A549 (cell line): ENCODE results near the gene NSRP1. TPM values are rescaled to one million over a fixed set of nuclear protein-coding genes. Genes with fewer than 3 reads are reported as not detected.

Experiments
- ATAC-seq, 2 experiments: fragments of 200-7000 bp in 1 of 2; fragments of >200 bp in 1 of 2; cut with Nextera tagmentation in 1 of 2; cut with Tn5 transposase in 1 of 2; 3 replicates each; pipeline versions ENCODE4 v1.8.0 to v1.9.1; 2018 to 2020; ENCODE audit warnings: mild to moderate bottlenecking in 1 of 2, moderate library complexity in 1 of 2
- CTCF ChIA-PET: fragments of 300-600 bp; sonication (Branson Sonifier 250); formaldehyde crosslinking; extraction: SDS; loops from one replicate; lab custom pipeline; 2021; ENCODE audit warnings: antibody characterized with exemption, inconsistent platforms; lab: Yijun Ruan, JAX
- POLR2A ChIA-PET: fragments of 350-600 bp; formaldehyde crosslinking; extraction: SDS; loops from one replicate; lab custom pipeline; 2021; ENCODE audit warnings: antibody characterized with exemption, inconsistent platforms; lab: Yijun Ruan, JAX
- DNase-seq, 2 experiments: peaks; one replicate each; pipeline versions ENCODE4 v3.0.0 to v3.0.0-alpha.2; 2011 to 2016; ENCODE audit warnings: low read depth in 1 of 2, low spot score in 1 of 2
- FAIRE-seq: peaks from 2 replicates; lab custom pipeline; 2011; peaks lifted over from hg19 to GRCh38; lab: Jason Lieb, UNC
- H3K27ac ChIP-seq, 2 experiments: fragments of >200 bp; sonication (Bioruptor Twin); formaldehyde crosslinking; 3 replicates each; pipeline ENCODE4 v1.5.1; 2016 to 2017
- H3K4me1 ChIP-seq: fragments of >200 bp; sonication (Bioruptor Twin); formaldehyde crosslinking; 3 replicates; pipeline ENCODE4 v1.6.1; 2016
- H3K4me2 ChIP-seq: fragments of >200 bp; sonication (Bioruptor Twin); formaldehyde crosslinking; 3 replicates; pipeline ENCODE4 v1.6.1; 2016
- H3K4me3 ChIP-seq: fragments of >200 bp; sonication (Bioruptor Twin); formaldehyde crosslinking; 3 replicates; pipeline ENCODE4 v1.5.1; 2016
- H3K9me3 ChIP-seq: fragments of >200 bp; sonication (Bioruptor Twin); formaldehyde crosslinking; 3 replicates; pipeline ENCODE4 v1.6.1; 2016
- BHLHE40 ChIP-seq: IDR thresholded peaks from 2 replicates; pipeline ENCODE4 v1.6.1; 2012; ENCODE audit warnings: low read depth, low read length, inconsistent platforms
- CEBPB ChIP-seq, 2 experiments: fragments of >200 bp in 1 of 2; sonication (Bioruptor Twin) in 1 of 2; formaldehyde crosslinking in 1 of 2; IDR thresholded peaks; 2 replicates each; pipeline ENCODE4 v1.6.1; 2012 to 2016
- CHD4 ChIP-seq: fragments of 200-600 bp; sonication (generic); IDR thresholded peaks from 2 replicates; pipeline ENCODE4 v1.6.1; 2016; ENCODE audit warnings: antibody characterized with exemption, mild to moderate bottlenecking, borderline replicate concordance
- FOSB ChIP-seq: fragments of 250-450 bp; sonication (Bioruptor Pico); IDR thresholded peaks from 2 replicates; pipeline ENCODE4 v1.5.0; 2020; ENCODE audit warnings: mild to moderate bottlenecking, moderate library complexity
- HEYL ChIP-seq: fragments of 250-450 bp; sonication (Bioruptor Pico); IDR thresholded peaks from 2 replicates; pipeline ENCODE4 v1.8.0; 2021; ENCODE audit warnings: mild to moderate bottlenecking, moderate library complexity
- HMGXB4 ChIP-seq: fragments of 250-450 bp; sonication (Bioruptor Pico); IDR thresholded peaks from 2 replicates; pipeline ENCODE4 v1.5.0; 2021; ENCODE audit warnings: mild to moderate bottlenecking, moderate library complexity, borderline replicate concordance
- HOXB5 ChIP-seq: fragments of 250-450 bp; sonication (Bioruptor Pico); IDR thresholded peaks from 2 replicates; pipeline ENCODE4 v1.5.0; 2020; ENCODE audit warnings: mild to moderate bottlenecking, moderate library complexity
- KDM1A ChIP-seq: fragments of 200-600 bp; sonication (generic); IDR thresholded peaks from 2 replicates; pipeline ENCODE4 v1.6.1; 2016; ENCODE audit warnings: low read depth, mild to moderate bottlenecking
- KDM5A ChIP-seq: fragments of 200-600 bp; sonication (generic); IDR thresholded peaks from 2 replicates; pipeline ENCODE4 v1.6.1; 2016; ENCODE audit warnings: antibody characterized with exemption, mild to moderate bottlenecking
- MYC ChIP-seq: IDR thresholded peaks from 2 replicates; pipeline ENCODE4 v1.6.1; 2012; ENCODE audit warnings: mild to moderate bottlenecking, inconsistent platforms, low read length, improper control_type of control experiment, borderline replicate concordance
- NFE2L2 ChIP-seq: fragments of 150-350 bp; conservative IDR thresholded peaks from 2 replicates; pipeline ENCODE4 v1.6.1; 2014; ENCODE audit warnings: low read length
- NPAS2 ChIP-seq: fragments of 250-450 bp; sonication (Bioruptor Pico); IDR thresholded peaks from 2 replicates; pipeline ENCODE4 v1.8.0; 2022; ENCODE audit warnings: mild to moderate bottlenecking, moderate library complexity, borderline replicate concordance
- NR3C1 ChIP-seq: fragments of >200 bp; sonication (Bioruptor Twin); formaldehyde crosslinking; IDR thresholded peaks from 3 replicates; pipeline ENCODE4 v1.6.1; 2017
- POLR2A ChIP-seq: IDR thresholded peaks from 2 replicates; pipeline ENCODE4 v1.6.1; 2012; ENCODE audit warnings: mild to moderate bottlenecking, low read length
- TP53 ChIP-seq: fragments of 250-450 bp; sonication (Bioruptor Pico); IDR thresholded peaks from 2 replicates; pipeline ENCODE4 v1.5.0; 2021; ENCODE audit warnings: mild to moderate bottlenecking, moderate library complexity
- ZNF302 ChIP-seq: fragments of 250-450 bp; sonication (Bioruptor Pico); IDR thresholded peaks from 2 replicates; pipeline ENCODE4 v1.9.0; 2021; ENCODE audit warnings: inconsistent platforms, mild to moderate bottlenecking, moderate library complexity
- ZSCAN20 ChIP-seq: fragments of 250-450 bp; sonication (Bioruptor Pico); IDR thresholded peaks from 2 replicates; pipeline ENCODE4 v1.8.0; 2022; ENCODE audit warnings: mild to moderate bottlenecking, moderate library complexity
- WGBS: methylation state at CpG from one replicate; pipeline ENCODE4 v1.1.6; 2017; ENCODE audit errors: missing lambda C conversion rate; 5-methylcytosine and 5-hydroxymethylcytosine counted together
- polyA plus RNA-seq, 4 experiments: library from polyadenylated mRNA; depleted of rRNA in 3 of 4; stranded (reverse); fragments of >200 nt; fragmentation: RNase III in 1 of 4; extraction: RNeasy Plus Mini Kit Qiagen cat#74134 plus additional on column Dnase treatment in 1 of 4; gene quantifications; 2 replicates in 3 of 4; 3 replicates in 1 of 4; pipeline ENCODE4 v1.2.3, GENCODE V29; 2011 to 2017
- TF ChIP-seq, protein P1 (sequence below): fragments of >200 bp; sonication (Bioruptor Twin); formaldehyde crosslinking; IDR thresholded peaks from 3 replicates; pipeline ENCODE4 v1.5.1; 2016
- TF ChIP-seq, protein P2 (sequence below): fragments of 200-600 bp; sonication (generic); IDR thresholded peaks from 2 replicates; pipeline ENCODE4 v1.6.1; 2016; ENCODE audit warnings: antibody characterized with exemption, mild to moderate bottlenecking, moderate library complexity
- TF ChIP-seq, protein P3 (sequence below): fragments of >200 bp; sonication (Bioruptor Twin); formaldehyde crosslinking; IDR thresholded peaks from 2 replicates; pipeline ENCODE4 v1.6.1; 2016
- TF ChIP-seq, protein P4 (sequence below): fragments of 150-350 bp; IDR thresholded peaks from 2 replicates; pipeline ENCODE4 v1.6.1; 2014; ENCODE audit warnings: low read depth, mild to moderate bottlenecking, low read length

NSRP1 gene
- polyA plus RNA-seq, 2 of the 4 experiments (the other 2 are of a cell fraction) = 30.9 to 39.6 TPM

DNA sequence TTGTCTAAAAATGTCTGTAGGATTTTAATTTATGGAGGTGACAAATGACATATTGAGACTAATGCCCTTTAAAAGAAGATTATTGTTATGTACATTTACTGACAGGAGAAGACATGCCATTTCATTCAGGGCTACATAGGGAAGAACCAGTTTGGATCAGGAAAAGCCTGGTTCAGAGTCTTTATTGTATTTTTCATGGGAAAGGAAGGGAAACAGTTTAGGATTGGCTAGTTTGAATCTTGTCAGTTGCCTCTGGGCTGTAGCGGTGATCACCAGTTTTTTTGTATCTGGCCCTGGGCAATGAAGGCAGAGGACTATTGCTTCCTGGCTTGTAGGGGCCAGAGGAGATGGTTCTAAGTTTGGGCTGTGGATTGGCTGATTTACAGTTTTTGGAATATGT, 31.8 kb downstream of the NSRP1 start:
- H3K4me2 ChIP-seq = no peak overlapping the region
- DNase-seq (no peak), ATAC-seq (no peak; a peak in 1 of 6 replicates), FAIRE-seq (no peak)
- TF ChIP-seq HMGXB4 (CRISPR knock-in tag) (no peak), CEBPB (IDR thresholded peaks at IDR 0.05) (no peak), HOXB5 (no peak), NR3C1 (no peak), HEYL (CRISPR knock-in tag) (no peak), FOSB (CRISPR knock-in tag) (no peak), NPAS2 (CRISPR knock-in tag) (no peak), CHD4 (no peak), POLR2A (no peak), ZSCAN20 (no peak), BHLHE40 (no peak)
- TF ChIP-seq, protein P1, sequence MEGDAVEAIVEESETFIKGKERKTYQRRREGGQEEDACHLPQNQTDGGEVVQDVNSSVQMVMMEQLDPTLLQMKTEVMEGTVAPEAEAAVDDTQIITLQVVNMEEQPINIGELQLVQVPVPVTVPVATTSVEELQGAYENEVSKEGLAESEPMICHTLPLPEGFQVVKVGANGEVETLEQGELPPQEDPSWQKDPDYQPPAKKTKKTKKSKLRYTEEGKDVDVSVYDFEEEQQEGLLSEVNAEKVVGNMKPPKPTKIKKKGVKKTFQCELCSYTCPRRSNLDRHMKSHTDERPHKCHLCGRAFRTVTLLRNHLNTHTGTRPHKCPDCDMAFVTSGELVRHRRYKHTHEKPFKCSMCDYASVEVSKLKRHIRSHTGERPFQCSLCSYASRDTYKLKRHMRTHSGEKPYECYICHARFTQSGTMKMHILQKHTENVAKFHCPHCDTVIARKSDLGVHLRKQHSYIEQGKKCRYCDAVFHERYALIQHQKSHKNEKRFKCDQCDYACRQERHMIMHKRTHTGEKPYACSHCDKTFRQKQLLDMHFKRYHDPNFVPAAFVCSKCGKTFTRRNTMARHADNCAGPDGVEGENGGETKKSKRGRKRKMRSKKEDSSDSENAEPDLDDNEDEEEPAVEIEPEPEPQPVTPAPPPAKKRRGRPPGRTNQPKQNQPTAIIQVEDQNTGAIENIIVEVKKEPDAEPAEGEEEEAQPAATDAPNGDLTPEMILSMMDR = no peak
- CTCF ChIA-PET = interaction anchor here (0.6 to 4.8 kb wide), 3 partner anchors 13 to 1374 kb away, joined by 3 to 24 read pairs (median 8); no protein-coding TSS in a partner anchor
- POLR2A ChIA-PET = no interaction called here
- H3K27ac ChIP-seq = no peak overlapping the region
- peaks cover 7% of the 10 kb centered on the region for H3K4me1 ChIP-seq
- no peaks in the 10 kb centered on the region for H3K9me3 ChIP-seq
- WGBS = 96% methylated on average over 1 of the region's 1 CpG
- no peak overlapping the region for H3K4me3 ChIP-seq

DNA sequence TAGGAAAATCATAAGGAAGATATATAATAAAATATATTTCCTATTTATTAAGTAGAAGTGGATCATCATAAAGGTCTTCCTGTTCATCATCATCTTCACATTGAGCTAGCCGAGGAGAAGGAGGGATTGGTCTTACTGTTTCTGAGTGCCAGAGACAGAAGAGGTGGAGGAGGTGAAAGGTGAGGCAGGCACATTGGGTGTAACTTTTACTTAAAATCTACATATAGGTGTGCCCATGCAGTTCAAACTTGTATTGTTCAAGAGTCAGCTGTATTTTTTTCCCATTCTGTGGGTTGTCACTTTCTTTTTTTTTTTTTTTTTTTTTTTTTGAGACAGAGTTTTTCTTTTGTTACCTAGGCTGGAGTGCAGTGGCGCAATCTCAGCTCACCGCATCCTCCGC, 34.9 kb downstream of the NSRP1 start:
- H3K27ac ChIP-seq = no peak overlapping the region
- FAIRE-seq = no peak
- H3K4me2 ChIP-seq = no peak overlapping the region
- POLR2A ChIA-PET = interaction anchor here (0.6 kb wide), 2 partner anchors 512 to 619 kb away, joined by 3 to 6 read pairs; no protein-coding TSS in a partner anchor
- ATAC-seq = no peak
- CTCF ChIA-PET = interaction anchor here (0.7 to 2.4 kb wide), 5 partner anchors 16 to 188 kb away, joined by 3 to 12 read pairs (median 7); no protein-coding TSS in a partner anchor
- peaks cover 7% of the 10 kb centered on the region for H3K4me1 ChIP-seq
- TF ChIP-seq ZNF302 (no peak), MYC (no peak), KDM5A (no peak), KDM1A (no peak), CEBPB (IDR thresholded peaks at IDR 0.05) (no peak), HOXB5 (no peak), TP53 (CRISPR knock-in tag) (no peak), NFE2L2 (no peak)
- TF ChIP-seq, protein P2, sequence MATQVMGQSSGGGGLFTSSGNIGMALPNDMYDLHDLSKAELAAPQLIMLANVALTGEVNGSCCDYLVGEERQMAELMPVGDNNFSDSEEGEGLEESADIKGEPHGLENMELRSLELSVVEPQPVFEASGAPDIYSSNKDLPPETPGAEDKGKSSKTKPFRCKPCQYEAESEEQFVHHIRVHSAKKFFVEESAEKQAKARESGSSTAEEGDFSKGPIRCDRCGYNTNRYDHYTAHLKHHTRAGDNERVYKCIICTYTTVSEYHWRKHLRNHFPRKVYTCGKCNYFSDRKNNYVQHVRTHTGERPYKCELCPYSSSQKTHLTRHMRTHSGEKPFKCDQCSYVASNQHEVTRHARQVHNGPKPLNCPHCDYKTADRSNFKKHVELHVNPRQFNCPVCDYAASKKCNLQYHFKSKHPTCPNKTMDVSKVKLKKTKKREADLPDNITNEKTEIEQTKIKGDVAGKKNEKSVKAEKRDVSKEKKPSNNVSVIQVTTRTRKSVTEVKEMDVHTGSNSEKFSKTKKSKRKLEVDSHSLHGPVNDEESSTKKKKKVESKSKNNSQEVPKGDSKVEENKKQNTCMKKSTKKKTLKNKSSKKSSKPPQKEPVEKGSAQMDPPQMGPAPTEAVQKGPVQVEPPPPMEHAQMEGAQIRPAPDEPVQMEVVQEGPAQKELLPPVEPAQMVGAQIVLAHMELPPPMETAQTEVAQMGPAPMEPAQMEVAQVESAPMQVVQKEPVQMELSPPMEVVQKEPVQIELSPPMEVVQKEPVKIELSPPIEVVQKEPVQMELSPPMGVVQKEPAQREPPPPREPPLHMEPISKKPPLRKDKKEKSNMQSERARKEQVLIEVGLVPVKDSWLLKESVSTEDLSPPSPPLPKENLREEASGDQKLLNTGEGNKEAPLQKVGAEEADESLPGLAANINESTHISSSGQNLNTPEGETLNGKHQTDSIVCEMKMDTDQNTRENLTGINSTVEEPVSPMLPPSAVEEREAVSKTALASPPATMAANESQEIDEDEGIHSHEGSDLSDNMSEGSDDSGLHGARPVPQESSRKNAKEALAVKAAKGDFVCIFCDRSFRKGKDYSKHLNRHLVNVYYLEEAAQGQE = no peak
- TF ChIP-seq, protein P3, sequence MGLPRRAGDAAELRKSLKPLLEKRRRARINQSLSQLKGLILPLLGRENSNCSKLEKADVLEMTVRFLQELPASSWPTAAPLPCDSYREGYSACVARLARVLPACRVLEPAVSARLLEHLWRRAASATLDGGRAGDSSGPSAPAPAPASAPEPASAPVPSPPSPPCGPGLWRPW = no peak
- TF ChIP-seq, protein P4, sequence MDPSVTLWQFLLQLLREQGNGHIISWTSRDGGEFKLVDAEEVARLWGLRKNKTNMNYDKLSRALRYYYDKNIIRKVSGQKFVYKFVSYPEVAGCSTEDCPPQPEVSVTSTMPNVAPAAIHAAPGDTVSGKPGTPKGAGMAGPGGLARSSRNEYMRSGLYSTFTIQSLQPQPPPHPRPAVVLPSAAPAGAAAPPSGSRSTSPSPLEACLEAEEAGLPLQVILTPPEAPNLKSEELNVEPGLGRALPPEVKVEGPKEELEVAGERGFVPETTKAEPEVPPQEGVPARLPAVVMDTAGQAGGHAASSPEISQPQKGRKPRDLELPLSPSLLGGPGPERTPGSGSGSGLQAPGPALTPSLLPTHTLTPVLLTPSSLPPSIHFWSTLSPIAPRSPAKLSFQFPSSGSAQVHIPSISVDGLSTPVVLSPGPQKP = no peak
- WGBS = 99% methylated on average over 4 of the region's 4 CpGs
- H3K9me3 ChIP-seq = no peaks in the 10 kb centered on the region
- no peak overlapping the region for H3K4me3 ChIP-seq
- DNase-seq = no peak
